SJSA1 (cell line): ENCODE results near the gene B4GALNT3. TPM values are rescaled to one million over a fixed set of nuclear protein-coding genes. Genes with fewer than 3 reads are reported as not detected.

Experiments
- DNase-seq, 2 experiments: peaks; one replicate each; pipeline ENCODE4 v3.0.0-alpha.2; 2015 to 2020; ENCODE audit warnings: low spot score in 2 of 2, low read depth in 1 of 2
- H3K27ac ChIP-seq: fragments of 250-450 bp; sonication (Bioruptor Pico); 2 replicates; pipeline ENCODE4 v1.5.1; 2020; ENCODE audit warnings: mild to moderate bottlenecking, moderate library complexity
- H3K27me3 ChIP-seq: fragments of 250-450 bp; sonication (Bioruptor Pico); replicated peaks from 2 replicates; pipeline ENCODE4 v1.5.1; 2020; ENCODE audit warnings: mild to moderate bottlenecking, moderate library complexity
- H3K36me3 ChIP-seq: fragments of 250-450 bp; sonication (Bioruptor Pico); 2 replicates; pipeline ENCODE4 v1.5.1; 2020; ENCODE audit warnings: mild to moderate bottlenecking
- H3K4me1 ChIP-seq: fragments of 250-450 bp; sonication (Bioruptor Pico); replicated peaks from 2 replicates; pipeline ENCODE4 v1.6.1; 2021; ENCODE audit warnings: mild to moderate bottlenecking
- H3K4me3 ChIP-seq: fragments of 250-450 bp; sonication (Bioruptor Pico); 2 replicates; pipeline ENCODE4 v1.5.1; 2020; ENCODE audit warnings: mild to moderate bottlenecking
- H3K9me3 ChIP-seq: fragments of 250-450 bp; sonication (Bioruptor Pico); replicated peaks from 2 replicates; pipeline ENCODE4 v1.5.1; 2020; ENCODE audit warnings: mild to moderate bottlenecking
- total RNA-seq: library from RNA; depleted of rRNA; stranded (reverse); fragments of >200 nt; shearing (Covaris generic); gene quantifications from 2 replicates; pipeline ENCODE4 v1.2.3, GENCODE V29; 2014

B4GALNT3 gene
- total RNA-seq, 1 experiment from 2014 or later = not detected

DNA sequence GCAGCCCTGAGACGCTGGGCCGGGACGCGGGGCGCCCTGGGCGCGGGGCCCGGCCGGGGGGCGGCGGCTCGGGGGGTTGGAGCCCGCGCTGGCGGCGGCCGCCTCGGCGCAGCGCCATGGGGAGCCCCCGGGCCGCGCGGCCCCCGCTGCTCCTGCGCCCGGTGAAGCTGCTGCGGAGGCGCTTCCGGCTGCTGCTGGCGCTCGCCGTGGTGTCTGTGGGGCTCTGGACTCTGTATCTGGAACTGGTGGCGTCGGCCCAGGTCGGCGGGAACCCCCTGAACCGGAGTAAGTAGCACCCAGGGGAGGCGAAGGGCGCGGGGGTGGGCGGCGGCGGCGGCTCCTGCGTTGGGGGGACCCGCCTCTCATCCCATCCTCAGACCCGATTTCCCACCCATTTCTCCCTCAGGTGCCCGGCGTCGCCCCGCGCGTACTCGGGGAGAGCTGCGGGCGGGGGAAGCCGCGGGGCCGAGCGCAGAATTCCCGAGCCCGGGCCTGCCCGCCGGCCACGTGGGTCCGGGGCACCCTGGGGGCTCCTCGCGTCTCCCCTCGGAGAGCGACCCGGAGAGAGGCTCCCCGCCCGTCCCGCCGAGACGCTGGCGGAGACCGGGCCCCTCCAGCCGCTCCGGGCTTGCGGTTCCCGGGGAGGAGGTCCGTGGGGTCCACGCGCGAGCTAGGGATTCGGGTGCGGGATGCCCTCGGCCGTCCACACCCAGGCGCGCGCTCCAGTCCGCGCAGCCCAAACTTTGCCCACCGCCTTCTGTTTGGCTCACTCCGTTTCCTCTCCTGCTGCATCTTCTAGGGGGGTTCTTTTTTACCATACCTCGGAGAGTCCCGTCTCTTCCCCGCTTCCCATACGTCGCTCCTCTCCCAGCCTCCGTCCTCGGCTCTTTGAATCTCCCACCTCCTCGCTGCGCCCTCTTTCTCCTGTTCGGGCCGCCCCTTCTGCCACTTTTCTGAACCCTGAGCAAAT, 807 bp downstream of the B4GALNT3 start:
- DNase-seq = no peak
- Histone ChIP-seq H3K36me3 (no peaks in the 10 kb centered on the region), H3K4me3 (peak overlapping the region; percentile 27), H3K27ac (no peak overlapping the region), H3K4me1 (peaks cover 4% of the 10 kb centered on the region), H3K9me3 (no peaks in the 10 kb centered on the region; the same call in 1 of the 2 replicates), H3K27me3 (peaks cover 90% of the 10 kb centered on the region)

DNA sequence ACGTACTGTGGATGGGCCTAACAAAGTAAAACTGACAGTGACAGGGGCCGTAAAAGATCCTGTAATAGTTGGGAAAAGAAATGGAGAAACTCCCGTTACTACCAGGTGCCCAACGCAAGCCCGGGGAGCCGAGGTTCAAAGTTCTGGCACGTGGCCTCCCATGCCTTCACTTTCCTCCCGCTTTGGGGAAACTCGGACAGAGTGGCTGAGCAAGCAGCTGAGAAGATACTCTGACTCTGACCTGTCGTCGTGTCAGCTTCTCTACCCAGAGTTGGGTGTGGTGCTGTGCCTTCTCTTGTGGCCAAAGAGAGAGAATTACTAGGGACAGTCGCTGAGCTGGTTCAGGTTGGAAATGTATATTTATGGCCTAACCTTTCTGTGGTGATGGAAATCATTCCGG, 1.7 kb downstream of the B4GALNT3 start:
- no peaks in the 10 kb centered on the region for H3K36me3 ChIP-seq
- no peak overlapping the region for H3K27ac ChIP-seq
- no peaks in the 10 kb centered on the region; the same call in 1 of the 2 replicates for H3K9me3 ChIP-seq
- peaks cover 4% of the 10 kb centered on the region for H3K4me1 ChIP-seq
- no peak for DNase-seq
- H3K27me3 ChIP-seq = peaks cover 85% of the 10 kb centered on the region
- H3K4me3 ChIP-seq = no peak overlapping the region

DNA sequence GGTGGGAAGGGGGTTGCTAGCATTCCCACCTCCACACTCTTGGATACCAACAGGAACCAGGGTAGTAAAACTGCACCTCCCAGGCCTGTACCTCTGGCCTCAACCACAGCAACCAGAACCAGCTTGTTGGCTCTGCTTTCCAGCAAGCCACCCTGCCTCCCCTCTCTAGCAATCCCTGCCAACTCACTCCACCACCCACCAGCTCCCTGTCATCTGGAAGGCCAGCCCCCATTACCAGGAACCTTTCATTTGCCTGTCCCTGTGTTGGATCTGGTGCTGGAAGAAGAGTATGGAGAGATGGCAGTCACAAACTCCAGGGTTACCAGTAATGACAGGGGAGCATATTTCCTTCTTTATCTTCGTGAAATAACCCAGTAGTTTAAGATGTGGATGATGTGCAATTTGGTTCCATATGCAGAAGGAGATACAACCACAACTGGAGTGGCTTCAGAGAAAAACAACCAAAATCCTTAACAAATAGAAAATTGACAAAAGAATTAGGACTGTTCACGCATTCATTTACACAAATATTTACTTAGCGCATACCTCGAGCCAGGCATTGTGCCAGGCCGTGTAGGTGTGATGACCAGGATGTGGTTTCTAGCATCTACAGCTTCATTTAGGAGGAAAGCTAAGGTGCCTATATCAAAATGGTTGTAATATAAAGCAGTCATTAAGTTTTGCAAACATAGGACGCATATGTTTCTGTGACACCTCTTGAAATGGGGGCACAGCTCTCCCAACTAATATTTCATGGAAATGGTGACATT, 3.4 kb downstream of the B4GALNT3 start:
- no peak for DNase-seq
- H3K27me3 ChIP-seq = peaks cover 73% of the 10 kb centered on the region
- no peaks in the 10 kb centered on the region; the same call in 1 of the 2 replicates for H3K9me3 ChIP-seq
- no peak overlapping the region for H3K4me3 ChIP-seq
- H3K27ac ChIP-seq = no peak overlapping the region
- peaks cover 4% of the 10 kb centered on the region for H3K4me1 ChIP-seq
- H3K36me3 ChIP-seq = no peaks in the 10 kb centered on the region

DNA sequence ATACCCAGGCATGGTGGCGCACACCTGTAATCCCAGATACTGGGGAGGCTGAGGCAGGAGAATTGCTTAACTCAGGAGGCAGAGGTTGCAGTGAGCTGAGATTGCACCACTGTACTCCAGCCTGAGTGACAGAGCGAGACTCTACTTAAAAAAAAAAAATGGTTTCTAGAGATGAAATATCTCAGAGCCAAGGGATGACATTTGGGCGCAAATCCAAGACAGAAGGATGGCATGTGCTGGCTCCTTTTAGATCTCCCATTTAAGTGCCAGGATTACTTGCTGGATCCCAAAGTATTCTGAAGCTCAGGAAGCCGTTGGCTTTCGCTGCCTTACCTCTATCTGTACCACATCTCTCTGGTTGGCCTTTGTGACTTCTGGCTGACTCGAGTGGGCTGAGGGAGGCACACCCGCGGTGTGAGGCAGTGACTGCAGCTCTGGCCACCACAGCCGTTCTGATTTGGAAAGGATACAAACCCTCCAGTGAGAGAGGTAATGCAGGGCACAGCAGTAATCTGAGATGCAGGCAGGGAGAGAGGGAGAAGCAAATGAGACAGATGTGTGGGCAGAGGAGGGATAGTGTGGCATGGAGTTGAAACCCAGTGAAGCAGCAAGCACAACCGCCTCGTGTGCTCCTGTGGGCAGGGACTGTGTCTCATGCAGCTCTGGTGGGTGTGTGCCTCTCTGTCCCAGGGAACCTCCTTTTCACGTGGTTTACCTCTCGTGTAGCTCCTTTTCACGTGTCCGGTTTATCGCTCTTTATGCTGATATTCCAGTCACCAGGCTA, 4.9 kb downstream of the B4GALNT3 start:
- H3K9me3 ChIP-seq = no peaks in the 10 kb centered on the region; the same call in 1 of the 2 replicates
- H3K4me3 ChIP-seq = no peak overlapping the region
- no peak for DNase-seq

DNA sequence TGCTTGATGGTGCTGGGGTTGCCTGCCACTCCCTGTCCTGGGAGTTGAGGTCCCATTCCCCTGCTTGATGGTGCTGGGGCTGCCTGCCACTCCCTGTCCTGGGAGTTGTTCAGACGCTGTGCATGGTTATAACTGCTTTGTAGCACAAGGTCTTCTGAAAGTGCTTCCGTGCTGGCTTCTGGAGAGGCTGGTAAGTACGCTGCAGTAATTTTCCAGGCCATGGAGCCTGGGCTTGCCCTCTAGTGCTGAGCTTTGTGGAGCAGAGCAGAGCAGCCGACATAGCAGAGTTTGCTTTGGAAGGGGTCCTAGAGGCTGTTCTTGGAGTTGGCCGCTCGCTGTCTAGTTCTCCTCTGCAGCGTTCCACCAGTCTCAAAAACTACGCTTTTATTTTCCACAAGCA, 6.3 kb downstream of the B4GALNT3 start:
- H3K27ac ChIP-seq = no peak overlapping the region
- peaks cover 10% of the 10 kb centered on the region for H3K4me1 ChIP-seq
- no peak for DNase-seq
- H3K36me3 ChIP-seq = no peaks in the 10 kb centered on the region
- no peaks in the 10 kb centered on the region; the same call in 1 of the 2 replicates for H3K9me3 ChIP-seq
- peaks cover 49% of the 10 kb centered on the region for H3K27me3 ChIP-seq
- H3K4me3 ChIP-seq = no peak overlapping the region

More for the DNA sequence above, 4.9 kb downstream of the B4GALNT3 start:
- Histone ChIP-seq H3K4me1 (peaks cover 10% of the 10 kb centered on the region), H3K36me3 (no peaks in the 10 kb centered on the region), H3K27me3 (peaks cover 57% of the 10 kb centered on the region), H3K27ac (no peak overlapping the region)

DNA sequence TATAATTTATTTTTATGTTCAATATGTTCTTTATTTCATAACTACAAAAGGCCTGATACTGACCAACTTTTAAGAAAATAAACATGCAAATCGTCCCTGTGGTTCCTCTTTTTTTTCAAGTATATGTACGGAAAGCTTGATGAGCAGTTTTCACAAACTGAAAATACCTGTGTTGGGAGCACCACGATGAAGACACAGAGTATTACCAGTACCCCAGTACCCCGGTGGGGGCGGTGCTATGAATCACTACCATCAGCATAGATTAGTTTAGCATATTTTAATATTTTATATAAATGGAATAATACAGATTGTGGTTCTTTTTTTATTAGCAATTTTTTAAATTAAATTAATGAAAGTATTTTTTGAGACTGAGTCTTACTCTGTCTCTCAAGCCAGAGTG, 7.0 kb downstream of the B4GALNT3 start:
- Histone ChIP-seq H3K9me3 (no peaks in the 10 kb centered on the region; the same call in 1 of the 2 replicates), H3K36me3 (no peaks in the 10 kb centered on the region), H3K4me3 (no peak overlapping the region), H3K27me3 (peaks cover 42% of the 10 kb centered on the region), H3K4me1 (peaks cover 10% of the 10 kb centered on the region), H3K27ac (no peak overlapping the region)
- no peak for DNase-seq

DNA sequence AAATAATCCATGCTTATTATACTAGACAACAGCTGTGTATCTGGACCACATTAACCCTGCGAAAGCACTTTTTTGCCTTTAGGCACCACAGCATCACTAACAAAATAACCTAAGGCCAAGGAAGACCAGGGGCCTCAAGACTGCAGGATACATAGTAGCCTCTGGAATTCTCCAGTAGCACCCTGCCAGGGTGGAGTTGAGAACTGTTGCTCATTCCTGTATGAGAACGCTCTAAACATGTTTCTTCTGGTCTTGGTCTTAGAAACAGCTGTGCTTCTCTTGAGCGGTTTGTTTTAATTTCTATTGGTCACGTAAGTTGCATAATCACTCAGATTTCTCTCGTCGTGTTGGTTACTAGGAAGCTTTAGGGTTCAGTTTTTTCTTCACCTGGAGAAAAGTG, 7.9 kb downstream of the B4GALNT3 start:
- H3K27ac ChIP-seq = no peak overlapping the region
- H3K36me3 ChIP-seq = no peaks in the 10 kb centered on the region
- H3K27me3 ChIP-seq = peaks cover 34% of the 10 kb centered on the region
- no peaks in the 10 kb centered on the region; the same call in 1 of the 2 replicates for H3K9me3 ChIP-seq
- DNase-seq = no peak
- no peak overlapping the region for H3K4me3 ChIP-seq
- peaks cover 10% of the 10 kb centered on the region for H3K4me1 ChIP-seq

DNA sequence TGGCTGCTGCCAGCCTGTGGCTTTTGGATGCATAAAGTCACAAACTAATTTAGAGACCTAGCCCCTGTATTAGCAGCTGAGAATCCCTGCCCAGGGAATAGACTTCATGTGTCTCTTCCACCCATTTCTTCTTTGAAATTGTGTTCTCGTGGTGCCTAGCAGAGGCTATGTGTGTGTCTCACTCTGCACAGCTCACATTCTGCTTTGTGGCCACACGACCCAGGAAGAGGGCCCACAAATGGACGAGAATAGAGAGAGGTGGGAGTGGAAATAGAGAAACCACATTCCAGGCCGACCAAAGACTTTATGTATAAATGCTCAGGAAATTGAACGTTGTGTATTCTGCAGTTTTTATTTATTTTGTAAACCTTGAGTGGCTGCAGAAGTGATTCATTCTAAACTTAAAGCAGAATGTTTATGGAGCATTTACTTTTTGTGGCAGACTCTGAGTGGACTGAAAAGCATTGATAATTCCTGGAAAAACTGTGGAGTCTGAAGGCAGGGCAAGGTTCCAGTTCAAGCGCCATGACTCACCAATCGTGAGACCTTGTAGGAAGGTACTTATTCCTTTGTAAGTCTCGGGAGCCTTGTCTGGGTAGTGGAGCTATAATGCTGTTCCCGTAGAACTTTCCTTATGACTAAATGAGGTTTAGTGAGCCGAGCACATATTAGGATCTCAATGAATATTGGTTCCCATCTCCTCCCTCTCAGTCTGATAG, 9.1 kb downstream of the B4GALNT3 start:
- H3K27ac ChIP-seq = no peak overlapping the region
- no peak overlapping the region for H3K4me3 ChIP-seq
- no peaks in the 10 kb centered on the region for H3K36me3 ChIP-seq
- H3K9me3 ChIP-seq = no peaks in the 10 kb centered on the region; the same call in 1 of the 2 replicates
- peaks cover 23% of the 10 kb centered on the region for H3K27me3 ChIP-seq
- peaks cover 16% of the 10 kb centered on the region for H3K4me1 ChIP-seq
- DNase-seq = peak; percentile 74 to 78

DNA sequence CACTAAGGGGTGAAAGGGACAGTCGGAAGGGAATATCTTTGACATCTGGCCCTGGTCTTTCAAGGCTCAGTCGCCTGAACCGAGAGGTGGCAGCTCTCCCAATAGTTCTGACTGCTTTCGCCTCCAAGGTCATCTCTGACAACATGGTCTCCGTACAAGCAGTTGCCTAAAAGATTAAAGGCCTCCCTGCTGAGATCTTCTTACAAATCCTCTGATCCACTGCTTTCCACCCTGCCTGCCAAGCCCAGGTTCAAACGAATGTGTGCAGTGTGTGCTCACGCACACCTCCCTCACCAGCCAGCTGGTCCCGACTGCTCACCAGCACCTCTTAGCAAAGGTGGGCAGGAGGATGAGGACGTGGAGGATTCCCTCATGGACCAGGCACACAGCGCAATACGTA, 10.4 kb downstream of the B4GALNT3 start:
- no peak overlapping the region for H3K27ac ChIP-seq
- no peak for DNase-seq
- H3K4me1 ChIP-seq = peaks cover 22% of the 10 kb centered on the region

DNA sequence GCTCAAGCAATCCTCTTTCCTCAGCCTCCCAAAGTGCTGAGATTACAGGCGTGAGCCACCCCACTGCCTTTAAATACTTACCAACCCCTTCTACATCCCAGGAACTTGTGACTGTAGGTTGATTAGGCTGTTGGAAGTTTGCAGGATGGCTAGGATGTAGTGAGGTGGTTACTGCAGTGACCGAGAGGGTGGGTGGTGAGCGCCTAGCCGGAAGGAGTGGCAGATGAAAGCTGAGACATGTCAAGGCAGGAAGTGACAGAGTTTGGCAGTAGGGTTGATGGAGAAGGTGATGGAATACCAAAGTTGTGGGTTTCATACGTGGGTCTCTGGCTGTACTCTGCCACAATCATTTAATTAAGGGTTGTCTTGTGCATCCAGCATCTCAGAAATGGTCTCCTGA, 13.5 kb downstream of the B4GALNT3 start:
- Histone ChIP-seq H3K27ac (no peak overlapping the region), H3K36me3 (no peaks in the 10 kb centered on the region), H3K4me1 (peaks cover 22% of the 10 kb centered on the region), H3K9me3 (no peaks in the 10 kb centered on the region), H3K27me3 (peaks cover under 1% of the 10 kb centered on the region), H3K4me3 (no peak overlapping the region)
- DNase-seq = no peak

More for the DNA sequence above, 10.4 kb downstream of the B4GALNT3 start:
- Histone ChIP-seq H3K27me3 (peaks cover 10% of the 10 kb centered on the region), H3K4me3 (no peak overlapping the region), H3K9me3 (no peaks in the 10 kb centered on the region), H3K36me3 (no peaks in the 10 kb centered on the region)

DNA sequence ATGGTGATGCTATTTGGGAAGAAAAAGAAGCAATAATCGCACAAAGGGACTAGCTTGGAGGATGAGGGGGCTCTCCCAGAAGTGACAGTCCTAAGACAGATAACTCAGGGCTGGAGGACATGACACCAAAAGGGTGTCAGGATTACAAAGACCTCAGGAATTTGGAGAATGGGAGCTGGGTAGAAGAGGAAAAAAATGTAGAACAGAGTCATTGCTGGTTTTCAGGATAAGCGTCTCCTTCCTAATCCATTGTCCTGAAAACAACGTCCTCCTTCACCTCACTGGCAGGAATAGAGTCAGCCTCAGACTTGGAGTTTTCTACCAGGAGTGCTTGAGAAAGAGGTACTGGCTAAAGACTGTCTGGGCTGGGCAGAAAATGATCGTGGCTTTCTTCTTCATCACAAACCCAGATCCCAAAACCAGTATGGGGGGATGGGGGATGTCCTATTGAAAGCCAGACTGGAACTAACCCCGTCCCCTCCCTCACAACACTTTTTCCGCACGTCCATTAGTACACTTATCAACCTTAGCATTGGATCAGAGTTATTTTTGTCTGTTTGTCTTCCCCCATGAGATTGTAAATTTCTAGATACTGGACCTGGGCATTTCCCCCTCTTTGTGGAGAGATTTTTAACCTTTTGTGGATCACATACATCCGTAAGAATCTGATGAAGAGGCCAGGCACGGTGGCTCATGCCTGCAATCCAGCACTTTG, 14.3 kb downstream of the B4GALNT3 start:
- Histone ChIP-seq H3K4me1 (peaks cover 16% of the 10 kb centered on the region), H3K9me3 (no peaks in the 10 kb centered on the region), H3K4me3 (no peak overlapping the region), H3K36me3 (no peaks in the 10 kb centered on the region), H3K27me3 (peaks cover 7% of the 10 kb centered on the region), H3K27ac (no peak overlapping the region)
- DNase-seq = peak in 1 of 2 experiments; percentile 29

DNA sequence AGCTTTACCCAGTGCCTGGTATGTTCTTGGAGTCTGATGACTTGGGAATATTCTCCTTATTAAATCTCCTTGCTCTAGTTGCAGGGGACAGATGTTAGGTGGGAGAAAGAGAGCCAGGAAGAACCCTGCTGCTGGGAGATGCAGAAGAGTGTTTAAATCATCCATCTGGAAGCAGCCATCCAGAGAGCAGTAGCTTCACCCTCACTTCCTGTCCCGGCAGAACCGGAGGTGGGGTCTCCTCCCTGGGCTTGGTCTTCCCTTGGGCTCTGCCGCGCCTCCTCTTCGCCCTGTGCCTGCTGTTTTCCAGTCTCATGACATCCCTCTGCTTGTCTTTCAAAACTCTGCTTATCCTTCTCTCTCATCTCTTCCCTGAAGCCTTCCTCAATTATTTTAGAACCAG, 15.5 kb downstream of the B4GALNT3 start:
- Histone ChIP-seq H3K9me3 (no peaks in the 10 kb centered on the region), H3K4me3 (no peak overlapping the region), H3K4me1 (peaks cover 11% of the 10 kb centered on the region), H3K27ac (no peak overlapping the region), H3K36me3 (no peaks in the 10 kb centered on the region), H3K27me3 (peaks cover 7% of the 10 kb centered on the region)
- no peak for DNase-seq
